Tibial nerve (tissue), 3 donors: ENCODE results near the gene VOPP1.

ENCODE experiments used
- EP300 ChIP-seq, 2 donors: sonication (generic); formaldehyde crosslinking; IDR thresholded peaks; one replicate each; pipeline ENCODE4 v1.6.1; 2017; ENCODE audit warnings: antibody characterized with exemption in 2 of 2, mild to moderate bottlenecking in 1 of 2
- POLR2A ChIP-seq, 2 donors: fragments of 450-650 bp; IDR thresholded peaks; one replicate each; pipeline ENCODE4 v1.6.1; 2017; ENCODE audit warnings: antibody characterized with exemption in 2 of 2, mild to moderate bottlenecking in 2 of 2, moderate library complexity in 2 of 2

DNA sequence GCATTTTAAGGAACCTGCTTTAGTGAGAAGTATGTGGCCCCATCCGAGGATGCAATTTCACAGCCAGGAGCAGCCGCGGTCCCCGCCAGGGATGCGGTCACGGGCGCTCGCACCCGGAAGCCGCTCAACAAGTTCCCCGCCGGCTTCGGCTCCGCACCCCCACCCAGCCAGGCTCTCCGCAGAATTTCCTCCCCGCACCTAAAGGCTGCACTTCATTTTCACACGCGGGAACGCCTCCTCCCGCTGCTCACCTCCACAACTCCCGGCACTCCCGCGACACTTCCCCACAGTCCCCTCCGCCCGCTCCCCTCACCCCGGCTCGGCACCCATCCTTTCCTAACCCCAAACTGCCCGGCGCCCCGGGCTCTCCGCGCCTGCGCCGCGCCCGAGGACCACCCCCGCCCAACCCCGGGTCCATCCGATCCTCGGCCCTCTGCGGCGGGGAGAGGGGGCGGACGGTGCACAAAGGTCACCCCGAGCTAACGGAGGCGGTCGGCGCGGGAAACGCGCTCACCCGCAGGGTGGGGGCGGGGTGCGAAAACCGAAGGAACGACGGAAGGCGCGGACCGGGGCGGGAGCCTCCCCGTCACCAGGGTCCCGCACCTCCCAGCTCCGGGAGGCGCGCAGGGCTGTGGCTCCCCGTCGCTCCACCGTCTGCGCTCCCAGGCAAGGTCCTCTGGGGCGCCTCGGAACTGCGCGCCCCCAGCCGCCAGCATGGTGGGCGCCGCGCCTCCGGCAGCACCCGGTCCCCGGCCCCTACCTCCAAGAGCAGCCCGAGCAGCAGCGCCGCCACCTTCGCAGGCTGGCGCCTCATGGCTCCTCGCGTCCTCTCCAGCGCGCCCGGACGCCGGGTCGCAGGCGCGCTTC lies 558 bp downstream of the VOPP1 start:
- TF ChIP-seq EP300 (IDR thresholded peaks at IDR 0.05) (peak in 1 of 2 donors; percentile 36), POLR2A (IDR thresholded peaks at IDR 0.05) (peak in 1 of 2 donors; percentile 4)
